GM12872 (cell line): ENCODE results near the gene DNTTIP2.

Experiments used
- TF ChIP-seq, protein P1 (sequence below): IDR thresholded peaks from 3 replicates; pipeline ENCODE4 v1.5.1; 2011; ENCODE audit warnings: low read depth, mild to moderate bottlenecking, low read length, moderate library complexity; ENCODE audit not compliant: insufficient read depth

DNTTIP2 gene

GRCh38 chr1:93842750-93843500 is 36.1 kb downstream of the DNTTIP2 start:
- TF ChIP-seq, protein P1, sequence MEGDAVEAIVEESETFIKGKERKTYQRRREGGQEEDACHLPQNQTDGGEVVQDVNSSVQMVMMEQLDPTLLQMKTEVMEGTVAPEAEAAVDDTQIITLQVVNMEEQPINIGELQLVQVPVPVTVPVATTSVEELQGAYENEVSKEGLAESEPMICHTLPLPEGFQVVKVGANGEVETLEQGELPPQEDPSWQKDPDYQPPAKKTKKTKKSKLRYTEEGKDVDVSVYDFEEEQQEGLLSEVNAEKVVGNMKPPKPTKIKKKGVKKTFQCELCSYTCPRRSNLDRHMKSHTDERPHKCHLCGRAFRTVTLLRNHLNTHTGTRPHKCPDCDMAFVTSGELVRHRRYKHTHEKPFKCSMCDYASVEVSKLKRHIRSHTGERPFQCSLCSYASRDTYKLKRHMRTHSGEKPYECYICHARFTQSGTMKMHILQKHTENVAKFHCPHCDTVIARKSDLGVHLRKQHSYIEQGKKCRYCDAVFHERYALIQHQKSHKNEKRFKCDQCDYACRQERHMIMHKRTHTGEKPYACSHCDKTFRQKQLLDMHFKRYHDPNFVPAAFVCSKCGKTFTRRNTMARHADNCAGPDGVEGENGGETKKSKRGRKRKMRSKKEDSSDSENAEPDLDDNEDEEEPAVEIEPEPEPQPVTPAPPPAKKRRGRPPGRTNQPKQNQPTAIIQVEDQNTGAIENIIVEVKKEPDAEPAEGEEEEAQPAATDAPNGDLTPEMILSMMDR = no peak

GRCh38 chr1:93841771-93842170 is 37.2 kb downstream of the DNTTIP2 start:
- TF ChIP-seq, protein P1 = no peak

DNA sequence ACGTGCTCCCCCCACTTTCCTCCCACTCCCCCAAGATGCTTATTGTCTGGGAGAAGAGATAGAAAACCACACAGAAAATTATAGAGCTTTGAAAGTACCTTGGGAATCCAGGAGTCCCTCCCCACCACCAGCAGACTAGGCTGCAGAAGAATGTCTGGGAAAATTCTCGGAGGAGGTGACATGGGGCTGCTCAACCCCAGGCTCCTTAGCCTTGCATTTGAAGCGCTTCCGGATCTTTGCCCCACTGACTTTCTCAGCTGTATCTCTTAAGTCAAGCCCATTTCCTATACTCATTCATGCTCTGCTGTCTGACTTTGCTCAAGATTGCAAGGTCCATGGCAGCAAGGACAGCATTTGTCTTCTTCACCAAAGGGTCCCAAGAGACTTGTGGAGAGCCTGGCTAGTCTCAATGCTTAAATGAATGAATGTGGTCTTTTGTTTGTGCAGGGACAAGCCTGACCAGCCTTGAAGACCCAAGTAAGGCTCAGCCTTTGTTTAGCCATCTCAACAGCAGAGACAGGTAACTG is 38.0 kb downstream of the DNTTIP2 start:
- TF ChIP-seq, protein P1 = no peak

DNA sequence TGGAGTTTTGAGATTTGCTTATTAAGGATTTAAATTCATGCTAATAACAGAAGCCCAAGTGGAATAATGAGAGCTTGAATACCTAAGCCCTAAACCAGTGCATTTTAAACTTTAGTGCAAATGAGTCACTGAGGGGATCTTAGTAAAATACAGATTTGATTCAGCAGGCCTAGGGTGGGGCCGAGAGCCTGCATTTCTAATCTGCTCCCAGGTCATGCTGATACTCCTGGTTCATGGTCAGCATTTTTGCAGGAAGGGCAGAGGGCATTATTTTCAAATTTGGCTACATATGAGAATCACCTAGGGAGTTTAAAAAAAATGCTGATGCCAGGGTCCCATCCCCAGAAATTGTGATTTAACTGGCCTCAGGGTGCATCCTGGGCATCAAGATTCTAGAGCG is 39.3 kb downstream of the DNTTIP2 start:
- TF ChIP-seq, protein P1 = no peak

DNA sequence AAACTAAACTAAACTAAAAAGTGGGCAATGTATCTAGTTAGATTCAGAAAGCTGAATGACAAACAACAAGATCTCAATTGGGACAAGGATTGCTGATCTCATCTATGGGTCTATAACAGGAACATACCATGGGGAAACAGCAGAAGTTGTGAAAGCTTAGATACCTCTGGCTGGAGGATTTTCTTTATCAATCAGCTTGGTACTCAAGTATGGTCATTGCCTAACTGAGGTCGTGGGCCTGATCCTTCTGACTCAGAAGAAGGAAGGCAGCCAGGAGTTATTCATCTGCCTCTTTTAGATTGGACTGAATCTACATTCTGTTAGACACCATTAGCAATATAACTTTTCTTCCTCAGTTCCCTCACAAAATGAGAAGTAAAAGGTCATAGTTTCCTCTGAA is 39.7 kb downstream of the DNTTIP2 start:
- TF ChIP-seq, protein P1 = no peak

DNA sequence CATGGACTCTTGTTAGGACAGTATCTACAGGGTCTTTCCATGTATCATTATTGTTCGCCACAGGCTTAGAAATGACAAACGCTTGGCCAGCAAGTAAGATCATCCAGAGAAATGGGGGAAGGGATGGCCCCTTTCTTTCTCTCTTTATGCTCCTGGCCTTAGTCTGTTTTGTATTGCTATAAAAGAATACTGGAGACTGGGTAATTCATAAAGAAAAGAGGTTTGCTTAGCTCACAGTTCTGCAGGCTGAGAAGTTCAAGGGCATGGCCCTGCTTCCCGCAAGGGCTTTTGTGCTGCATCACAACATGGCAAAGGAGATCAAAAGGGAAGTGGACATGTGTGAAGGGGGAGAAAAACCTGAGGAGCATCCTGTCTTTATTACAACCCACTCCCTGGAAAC is 41.0 kb downstream of the DNTTIP2 start:
- TF ChIP-seq, protein P1 = no peak

- TF ChIP-seq, protein P1 = no peak
These were observed 49.9 kb downstream of the DNTTIP2 start for GRCh38 chr1:93829061-93829460.

DNA sequence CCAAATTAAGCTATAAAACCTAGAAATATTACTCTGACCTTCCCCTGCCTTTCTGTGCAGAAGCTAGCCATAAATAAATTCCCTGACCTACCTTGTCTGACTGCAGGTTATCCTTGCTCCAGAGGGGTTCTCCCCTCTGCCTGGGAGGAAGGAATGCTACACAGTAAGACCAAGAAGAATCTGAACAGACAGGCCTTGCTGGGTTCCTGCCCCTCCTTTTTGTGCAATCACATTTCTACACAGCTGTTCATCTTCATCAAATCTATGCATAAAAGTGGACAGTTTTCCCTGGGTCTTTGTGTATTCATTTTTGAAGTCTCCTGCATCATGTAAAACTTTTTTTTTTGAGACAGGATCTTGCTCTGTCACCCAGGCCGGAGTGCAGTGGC is 50.6 kb downstream of the DNTTIP2 start:
- TF ChIP-seq, protein P1 = no peak
